Transverse colon (tissue), 3 donors: ENCODE results near the gene CERKL.

Experiments
- CTCF ChIP-seq, 5 experiments: fragments of 200-600 bp in 3 of 5; fragments of 450-650 bp in 2 of 5; sonication (generic) in 3 of 5; IDR thresholded peaks; 1 replicate in 2 of 5; 2 replicates in 3 of 5; pipeline ENCODE4 v1.5.1; 2016 to 2017; ENCODE audit warnings: antibody characterized with exemption in 5 of 5, inconsistent platforms in 3 of 5, mild to moderate bottlenecking in 2 of 5, moderate library complexity in 1 of 5
- POLR2A ChIP-seq: fragments of 450-650 bp; IDR thresholded peaks from one replicate; pipeline ENCODE4 v1.6.1; 2016; ENCODE audit warnings: antibody characterized with exemption, mild to moderate bottlenecking, moderate library complexity

GRCh38 chr2:181674461-181674860, 17.6 kb upstream of the CERKL start:
- no peak for TF ChIP-seq POLR2A
- TF ChIP-seq CTCF (IDR thresholded peaks at IDR 0.05): no peak
